ENCODE data around the gene ATP2C2.

ATP2C2 gene

GRCh38 chr16:84487358-84487757, 119.0 kb downstream of the ATP2C2 start:
- no peak for DNase-seq (ENCODE audit: low read depth in 2 of 2, low spot score in 1 of 2)

GRCh38 chr16:84489131-84489530, 120.8 kb downstream of the ATP2C2 start:
- DNase-seq (ENCODE audit: low read depth in 2 of 2, low spot score in 1 of 2) = no peak

- no peak for DNase-seq (ENCODE audit: low read depth in 2 of 2, low spot score in 1 of 2)
Measured at GRCh38 chr16:84495506-84495905, 127.2 kb downstream of the ATP2C2 start.

DNA sequence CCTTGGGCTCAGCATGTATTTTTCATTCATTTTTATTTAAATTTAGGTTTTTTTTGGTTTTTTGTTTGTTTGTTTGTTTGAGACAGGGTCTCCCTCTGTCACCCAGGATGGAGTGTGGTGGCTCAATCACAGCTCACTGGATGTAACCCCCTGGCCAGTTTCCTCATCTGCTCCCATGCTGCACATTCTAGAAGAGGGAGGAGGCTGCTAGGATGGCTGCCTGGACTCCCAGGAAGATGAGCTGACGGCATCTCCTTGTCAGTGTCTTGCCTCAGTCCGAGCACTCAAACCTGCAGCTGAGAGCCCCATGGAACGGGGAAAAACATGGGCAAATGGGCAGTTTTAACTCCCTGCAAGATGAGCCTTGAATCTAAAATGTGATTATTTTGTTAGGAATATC, 128.7 kb downstream of the ATP2C2 start:
- no peak for DNase-seq (ENCODE audit: low read depth in 2 of 2, low spot score in 1 of 2)

DNA sequence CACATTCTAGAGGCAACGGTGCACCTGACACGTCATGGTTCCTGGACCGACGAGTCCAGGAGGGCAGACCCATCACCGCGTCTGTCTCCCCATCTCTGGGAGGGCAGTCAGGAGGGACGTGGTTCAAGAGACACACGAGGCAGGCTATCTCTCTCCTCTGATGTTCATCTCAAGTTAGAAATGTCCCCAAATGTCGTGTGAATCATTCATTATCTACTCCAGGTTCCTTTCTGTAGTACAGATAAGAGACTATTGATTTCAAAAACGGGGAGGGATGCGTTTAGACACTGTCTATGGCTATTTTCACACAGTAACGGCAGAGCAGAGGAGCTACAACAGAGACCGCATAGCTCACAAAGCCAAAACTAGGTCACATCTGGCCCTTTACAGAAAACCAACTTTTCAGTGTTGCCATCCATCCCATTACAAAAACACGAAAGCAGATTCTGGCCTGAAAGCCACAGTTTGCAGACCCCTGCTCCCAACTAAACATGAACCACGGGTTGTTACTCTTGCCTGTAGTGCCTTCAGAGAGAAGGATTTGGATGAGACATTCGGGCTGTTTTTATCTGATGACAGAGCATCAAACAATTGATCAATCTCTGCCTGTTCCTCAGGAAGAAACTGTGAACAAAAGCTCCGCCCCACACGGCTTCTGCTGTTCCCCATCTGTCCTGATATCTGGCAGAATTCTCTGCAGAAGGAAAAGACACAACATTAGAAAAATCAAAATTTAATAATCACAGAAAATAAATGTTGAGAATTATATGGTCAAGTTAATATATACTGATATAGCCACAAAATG, 129.3 kb downstream of the ATP2C2 start:
- DNase-seq (ENCODE audit: low read depth in 2 of 2, low spot score in 1 of 2) = no peak

GRCh38 chr16:84498223-84498610, 129.9 kb downstream of the ATP2C2 start:
- no peak for DNase-seq (ENCODE audit: low read depth in 2 of 2, low spot score in 1 of 2)

DNA sequence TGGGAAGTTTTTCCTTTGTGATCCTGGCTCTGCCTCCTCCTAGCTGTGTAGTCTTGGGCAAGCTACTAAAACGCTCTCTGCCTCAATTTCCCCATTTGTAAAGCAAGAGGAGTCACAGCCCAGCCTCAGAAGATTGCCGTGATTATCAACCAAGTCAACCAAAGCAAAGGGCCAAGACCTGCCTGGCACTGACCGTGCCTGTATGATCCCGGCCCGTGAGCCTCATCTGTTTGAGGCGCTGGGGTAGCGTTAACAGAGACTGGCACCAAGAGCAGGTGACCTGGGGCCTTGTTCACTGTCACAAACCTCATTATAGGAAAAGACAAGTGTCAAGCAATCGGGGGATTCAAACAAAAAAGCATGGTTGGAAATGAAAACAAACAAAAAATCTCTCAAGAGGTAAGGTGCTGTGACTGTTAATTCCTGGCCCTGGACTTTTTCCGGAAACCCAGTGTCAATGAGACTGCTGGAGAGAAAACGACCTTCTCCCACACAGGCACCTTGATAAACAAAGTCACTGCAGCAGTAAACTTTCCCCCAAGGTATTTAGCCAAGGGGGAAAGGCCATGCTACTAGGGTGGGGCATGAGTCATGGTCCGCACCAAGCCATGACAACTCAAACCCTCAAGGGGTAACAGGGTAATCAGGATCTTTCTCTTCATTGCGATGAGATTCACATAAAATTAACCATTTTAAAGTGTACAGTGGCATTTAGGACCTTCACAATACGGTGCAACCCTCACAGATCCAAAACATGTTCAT, 130.7 kb downstream of the ATP2C2 start:
- no peak for DNase-seq (ENCODE audit: low read depth in 2 of 2, low spot score in 1 of 2)

DNA sequence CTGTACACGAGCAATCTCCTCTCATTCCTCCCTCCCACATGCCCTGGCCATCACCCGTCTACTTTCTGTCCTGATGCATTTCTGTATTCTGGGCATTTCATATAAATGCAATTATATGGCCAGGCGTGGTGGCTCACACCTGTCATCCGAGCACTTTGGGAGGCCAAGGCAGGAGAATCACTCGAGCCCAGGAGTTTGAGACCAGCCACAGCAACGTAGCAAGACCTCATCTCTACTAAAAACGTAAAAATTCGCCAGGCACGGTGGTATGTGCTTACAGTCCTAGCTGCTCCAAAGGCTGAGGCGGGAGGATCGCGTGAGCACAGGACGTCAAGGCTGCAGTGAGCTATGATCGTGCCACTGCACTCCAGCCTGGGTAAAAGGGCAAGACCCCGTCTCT, 131.3 kb downstream of the ATP2C2 start:
- no peak for DNase-seq (ENCODE audit: low read depth in 2 of 2, low spot score in 1 of 2)

DNA sequence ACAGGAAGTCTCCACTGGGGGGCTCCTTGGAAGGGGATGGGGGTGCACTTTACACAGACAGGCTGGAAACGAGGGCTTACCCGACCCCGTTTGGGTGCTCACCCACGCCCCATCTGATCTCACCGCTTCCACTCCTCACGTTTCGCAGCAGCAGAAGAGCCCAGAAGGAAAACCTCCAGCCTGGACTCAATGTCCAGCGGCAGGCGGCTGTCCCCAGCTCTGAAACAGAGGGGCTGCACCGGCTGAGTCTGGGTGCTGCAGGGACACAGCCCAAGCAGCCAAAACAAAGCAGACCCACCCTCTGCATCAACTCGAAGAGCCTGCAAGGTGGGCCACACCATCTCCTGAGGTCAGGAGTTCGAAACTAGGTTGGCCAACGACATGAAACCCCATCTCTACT, 132.2 kb downstream of the ATP2C2 start:
- no peak for DNase-seq (ENCODE audit: low read depth in 2 of 2, low spot score in 1 of 2)

- DNase-seq (ENCODE audit: low read depth in 2 of 2, low spot score in 1 of 2) = no peak
Measured at GRCh38 chr16:84501077-84501735, 132.9 kb downstream of the ATP2C2 start.

DNA sequence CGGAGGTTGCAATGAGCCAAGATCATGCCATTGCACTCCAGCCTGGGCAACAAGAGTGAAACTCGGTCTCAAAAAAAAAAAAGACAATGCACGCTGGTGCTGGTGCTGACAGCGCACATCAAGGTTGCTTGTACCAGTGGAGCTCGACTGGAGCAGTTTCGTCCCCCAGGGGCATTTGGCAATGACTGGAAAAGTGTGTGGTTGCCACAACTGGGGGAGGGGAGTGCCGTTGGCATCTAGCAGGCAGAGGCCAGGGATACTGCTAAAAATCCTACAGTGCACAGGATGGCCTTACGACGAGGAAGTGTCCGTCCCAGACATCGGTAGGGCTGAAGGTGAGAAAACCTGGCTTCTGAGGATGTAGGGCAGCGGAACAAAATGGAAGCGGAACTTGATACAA, 133.7 kb downstream of the ATP2C2 start:
- no peak for DNase-seq (ENCODE audit: low read depth in 2 of 2, low spot score in 1 of 2)

- no peak for DNase-seq (ENCODE audit: low read depth in 2 of 2, low spot score in 1 of 2)
Measured at GRCh38 chr16:84502581-84502980, 134.2 kb downstream of the ATP2C2 start.

DNA sequence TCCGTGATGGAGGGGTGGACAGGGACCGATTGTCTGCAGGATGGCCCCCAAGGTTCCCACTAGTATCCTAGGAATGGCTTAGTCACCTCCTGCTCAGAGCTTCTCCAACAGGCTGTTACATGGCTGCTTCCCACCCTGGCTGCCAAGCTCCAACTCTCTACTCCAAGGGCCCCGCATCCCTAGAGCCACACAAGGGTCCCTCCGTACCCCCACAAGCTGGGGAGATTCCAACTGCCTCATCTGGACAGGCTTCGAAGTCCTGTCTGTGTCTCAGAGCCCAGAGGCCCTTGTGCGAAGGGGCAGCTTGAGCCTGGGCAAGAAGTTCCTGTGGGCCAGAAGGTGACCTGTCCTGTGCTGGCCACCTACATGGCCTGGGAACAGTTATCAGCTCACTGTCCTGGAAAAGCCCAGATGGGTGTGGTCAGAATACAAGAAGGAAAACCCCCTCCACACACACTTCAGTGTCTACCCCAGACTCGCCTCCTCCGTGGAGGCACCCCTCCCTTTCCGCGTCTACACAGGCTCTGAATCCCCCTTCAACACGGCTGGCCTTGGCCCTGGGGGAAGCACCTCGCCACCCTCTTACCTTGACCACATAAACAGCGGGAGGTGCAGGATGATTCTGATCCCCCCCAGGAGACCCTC, 135.5 kb downstream of the ATP2C2 start:
- no peak for DNase-seq (ENCODE audit: low read depth in 2 of 2, low spot score in 1 of 2)

GRCh38 chr16:84504420-84505248, 136.3 kb downstream of the ATP2C2 start, which contains the start of gene MEAK7:
Gene MEAK7 (minus strand): TSS chr16:84504659. CDS start chr16:84498086, 6,573 bp downstream.
- DNase-seq (ENCODE audit: low read depth in 2 of 2, low spot score in 1 of 2) = peak; percentile 88 to 95

DNA sequence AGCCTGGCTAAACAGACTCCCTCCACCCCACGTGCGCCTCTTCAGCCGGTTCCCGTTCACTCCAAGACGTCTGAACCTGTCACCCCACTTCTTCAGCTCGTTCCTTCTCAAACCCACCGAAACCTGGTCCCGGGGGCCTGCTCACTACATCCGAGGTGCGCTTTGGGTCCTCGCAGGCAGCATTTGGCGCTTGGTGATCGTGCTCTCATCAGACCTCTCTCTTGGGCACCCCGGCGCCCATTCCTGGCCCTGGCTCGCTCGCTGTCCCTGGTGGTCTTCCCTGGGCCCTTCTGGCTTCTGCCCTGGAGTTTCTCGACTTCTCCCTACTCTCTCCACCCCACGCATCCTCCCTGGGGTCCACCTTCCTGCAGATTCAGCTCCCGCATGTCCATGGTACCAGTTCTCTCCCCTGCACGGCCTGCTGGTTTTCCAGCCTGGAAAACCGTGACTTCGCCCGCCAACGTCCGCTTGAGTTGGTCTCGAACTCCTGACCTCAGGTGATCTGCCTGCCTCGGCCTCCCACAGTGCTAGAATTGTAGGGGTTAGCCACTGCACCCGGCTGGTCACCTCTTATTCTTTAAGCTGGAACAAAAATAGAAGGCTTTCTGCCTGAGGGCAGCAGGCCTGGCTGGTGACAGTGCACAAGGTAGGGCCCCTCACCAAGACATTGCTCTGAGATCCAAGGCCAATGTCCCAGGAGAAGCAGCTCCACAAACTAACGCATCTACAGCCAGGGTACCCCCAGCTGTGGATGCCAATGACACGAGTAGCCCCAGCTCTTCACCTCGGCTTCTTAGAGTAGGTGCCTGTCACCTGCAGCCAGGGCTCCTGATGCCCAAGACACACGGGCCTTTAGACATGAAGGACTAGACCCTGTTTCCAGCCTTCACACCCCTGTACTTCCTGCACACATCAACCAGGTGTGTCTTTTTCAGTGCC, 137.2 kb downstream of the ATP2C2 start:
- DNase-seq (ENCODE audit: low read depth in 2 of 2, low spot score in 1 of 2) = no peak

DNA sequence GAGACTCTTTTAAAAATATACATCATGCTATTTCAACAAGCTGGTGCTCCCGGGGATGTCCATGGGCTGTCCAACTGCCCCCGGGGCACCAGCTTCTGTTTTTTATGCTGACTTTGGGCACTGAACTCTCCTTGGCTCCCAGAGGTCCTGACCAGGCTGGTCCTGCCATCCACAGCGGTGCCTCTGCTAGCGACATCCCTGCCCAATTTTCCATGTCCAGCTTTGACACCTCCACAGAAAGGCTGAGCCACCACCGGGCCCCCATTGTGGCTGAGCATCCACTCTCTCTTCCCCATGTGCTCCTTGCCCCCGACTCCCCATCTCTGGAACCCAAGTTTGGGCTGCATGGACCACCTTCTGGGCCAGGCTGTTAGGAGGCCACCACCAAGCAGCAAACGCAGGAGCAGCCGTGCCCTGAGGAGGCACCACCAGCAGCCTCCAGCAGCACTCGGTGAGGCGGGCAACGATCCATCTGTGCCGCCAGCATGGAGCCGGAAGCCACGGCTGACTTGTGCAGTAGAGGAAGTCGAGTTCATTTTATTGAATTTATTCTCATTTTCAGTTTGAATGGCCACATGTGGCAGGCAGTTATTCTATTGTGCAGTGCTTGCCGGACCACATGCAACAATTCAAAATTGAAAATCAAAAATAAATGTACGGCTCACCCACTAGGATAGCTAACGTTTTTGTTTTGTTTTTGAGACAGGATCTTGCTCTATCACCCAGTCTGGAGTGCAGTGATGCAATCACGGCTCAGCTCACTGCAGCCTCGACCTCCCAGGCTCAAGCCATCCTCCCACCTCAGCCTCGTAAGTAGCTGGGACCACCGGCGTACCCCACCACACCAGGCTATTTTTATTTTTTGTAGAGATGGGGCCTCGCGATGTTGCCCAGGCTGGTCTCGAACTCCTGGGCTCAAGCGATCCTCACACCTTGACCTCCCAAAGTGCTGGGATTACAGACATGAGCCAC, 139.0 kb downstream of the ATP2C2 start:
- no peak for DNase-seq (ENCODE audit: low read depth in 2 of 2, low spot score in 1 of 2)

DNA sequence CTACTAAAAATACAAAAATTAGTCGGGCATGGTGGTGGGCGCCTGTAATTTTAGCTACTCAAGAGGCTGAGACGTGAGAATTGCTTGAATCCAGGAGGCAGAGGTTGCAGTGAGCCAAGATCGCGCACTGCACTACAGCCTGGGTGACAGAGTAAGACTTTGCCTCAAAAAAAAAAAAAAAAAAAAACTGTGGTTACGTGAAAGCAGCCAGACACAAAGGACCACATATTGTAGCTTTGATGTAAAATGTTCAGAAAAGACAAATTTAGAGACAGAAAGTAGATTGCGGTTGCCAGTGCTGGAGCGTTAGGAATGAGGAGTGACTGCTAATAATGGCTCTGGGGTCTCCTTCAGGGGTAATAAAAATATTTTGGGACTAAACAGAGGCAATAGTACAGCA, 140.2 kb downstream of the ATP2C2 start:
- no peak for DNase-seq (ENCODE audit: low read depth in 2 of 2, low spot score in 1 of 2)

Measured in stimulated activated CD8-positive, alpha-beta memory T cell treated with anti-CD3 and anti-CD28 coated beads, Interleukin-4, amount 100 ng/mL, for 1 hour (primary cell).